Measurements from ENCODE around the gene OCIAD1.

Gene OCIAD1

GRCh38 chr4:48898733-48899431 lies 68.0 kb downstream of the OCIAD1 start:
- Mint-ChIP-seq H3K4me1 (ENCODE audit: low read depth) (peaks cover 25% of the 10 kb centered on the region), H3K27ac (peak overlapping the region; percentile 77), H3K27me3 (no peaks in the 10 kb centered on the region), H3K4me3 (peak overlapping the region; percentile 47), H3K36me3 (ENCODE audit: low read depth) (peaks cover 71% of the 10 kb centered on the region), H3K9me3 (no peaks in the 10 kb centered on the region)

GRCh38 chr4:48899432-48899749 lies 68.5 kb downstream of the OCIAD1 start:
- Mint-ChIP-seq H3K4me3 (peak overlapping the region; percentile 47), H3K27me3 (no peaks in the 10 kb centered on the region), H3K4me1 (ENCODE audit: low read depth) (peaks cover 26% of the 10 kb centered on the region), H3K36me3 (ENCODE audit: low read depth) (peaks cover 72% of the 10 kb centered on the region), H3K9me3 (no peaks in the 10 kb centered on the region), H3K27ac (peak overlapping the region; percentile 77)

DNA sequence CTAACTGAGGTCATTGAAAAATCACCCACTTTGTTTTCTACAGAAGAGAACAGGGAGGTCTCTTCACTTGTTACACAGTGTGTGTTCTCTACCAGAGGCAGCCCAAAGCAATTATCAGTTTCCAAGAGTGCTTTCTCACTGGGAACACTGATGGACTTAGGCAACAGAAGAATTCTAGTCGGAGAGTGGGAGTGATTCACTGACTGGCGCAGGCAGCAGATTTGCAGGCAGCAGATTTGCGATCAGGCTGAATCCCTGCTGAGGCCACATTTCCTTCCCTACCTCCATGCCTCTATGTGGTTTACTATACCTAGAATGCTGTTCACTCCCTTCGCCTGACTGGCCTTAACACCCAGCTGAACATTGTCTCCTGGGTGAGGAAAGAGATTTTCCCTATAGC lies 69.1 kb downstream of the OCIAD1 start:
- Mint-ChIP-seq H3K36me3 (ENCODE audit: low read depth) (peaks cover 69% of the 10 kb centered on the region), H3K4me3 (peak overlapping the region; percentile 47), H3K27me3 (no peaks in the 10 kb centered on the region), H3K9me3 (no peaks in the 10 kb centered on the region), H3K4me1 (ENCODE audit: low read depth) (peaks cover 32% of the 10 kb centered on the region), H3K27ac (peak overlapping the region; percentile 77)

DNA sequence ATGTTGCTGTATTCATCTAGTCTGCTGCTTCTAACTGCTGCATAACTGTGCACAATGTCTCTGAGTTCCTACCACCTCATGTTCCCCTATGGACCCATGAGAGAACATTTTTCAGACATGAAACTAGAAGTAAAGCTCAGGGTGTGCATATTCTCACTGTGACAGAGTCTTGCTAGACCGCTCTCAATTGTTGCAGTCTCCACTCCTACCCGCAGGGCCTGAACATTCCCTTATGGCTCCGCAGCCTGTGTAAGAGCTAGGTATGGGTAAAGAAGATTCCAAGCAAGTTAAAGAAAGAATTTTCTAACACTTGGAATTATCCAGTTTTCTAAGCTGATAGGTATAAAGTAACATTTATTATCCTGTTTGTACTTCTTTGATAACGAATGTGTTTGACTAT lies 70.3 kb downstream of the OCIAD1 start:
- H3K27ac Mint-ChIP-seq, result no peak overlapping the region
- peaks cover 60% of the 10 kb centered on the region for H3K36me3 Mint-ChIP-seq (ENCODE audit: low read depth)
- no peak overlapping the region for H3K4me3 Mint-ChIP-seq

GRCh38 chr4:48902266-48902665 lies 71.4 kb downstream of the OCIAD1 start:
- no peak overlapping the region for H3K4me3 Mint-ChIP-seq
- H3K27me3 Mint-ChIP-seq, result no peaks in the 10 kb centered on the region
- peaks cover 48% of the 10 kb centered on the region for H3K4me1 Mint-ChIP-seq (ENCODE audit: low read depth)
- no peak overlapping the region for H3K27ac Mint-ChIP-seq
- no peaks in the 10 kb centered on the region for H3K9me3 Mint-ChIP-seq
- peaks cover 51% of the 10 kb centered on the region for H3K36me3 Mint-ChIP-seq (ENCODE audit: low read depth)

More for the DNA sequence above, 70.3 kb downstream of the OCIAD1 start:
- Mint-ChIP-seq H3K4me1 (ENCODE audit: low read depth) (peaks cover 42% of the 10 kb centered on the region), H3K9me3 (no peaks in the 10 kb centered on the region), H3K27me3 (no peaks in the 10 kb centered on the region)

DNA sequence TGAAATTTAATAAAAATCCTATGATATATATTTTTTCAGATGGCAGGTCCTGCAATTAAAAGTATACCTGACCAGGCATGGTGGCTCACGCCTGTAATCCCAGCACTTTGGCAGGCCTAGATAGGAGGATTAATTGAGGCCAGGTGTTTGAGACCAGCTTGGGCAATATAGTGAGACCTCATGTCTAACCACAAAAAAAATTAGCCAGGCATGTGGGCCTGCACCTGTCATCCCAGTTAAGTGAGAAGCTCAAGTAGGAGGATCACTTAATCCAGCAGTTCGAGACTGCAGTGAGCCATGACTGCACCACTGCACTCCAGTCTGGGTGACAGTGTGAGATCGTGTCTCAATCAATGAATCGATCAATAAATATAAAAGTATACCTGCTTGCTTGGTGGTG lies 73.2 kb downstream of the OCIAD1 start:
- Mint-ChIP-seq H3K36me3 (ENCODE audit: low read depth) (peaks cover 32% of the 10 kb centered on the region), H3K9me3 (no peaks in the 10 kb centered on the region), H3K27me3 (no peaks in the 10 kb centered on the region), H3K4me3 (no peak overlapping the region), H3K27ac (no peak overlapping the region), H3K4me1 (ENCODE audit: low read depth) (peaks cover 50% of the 10 kb centered on the region)

DNA sequence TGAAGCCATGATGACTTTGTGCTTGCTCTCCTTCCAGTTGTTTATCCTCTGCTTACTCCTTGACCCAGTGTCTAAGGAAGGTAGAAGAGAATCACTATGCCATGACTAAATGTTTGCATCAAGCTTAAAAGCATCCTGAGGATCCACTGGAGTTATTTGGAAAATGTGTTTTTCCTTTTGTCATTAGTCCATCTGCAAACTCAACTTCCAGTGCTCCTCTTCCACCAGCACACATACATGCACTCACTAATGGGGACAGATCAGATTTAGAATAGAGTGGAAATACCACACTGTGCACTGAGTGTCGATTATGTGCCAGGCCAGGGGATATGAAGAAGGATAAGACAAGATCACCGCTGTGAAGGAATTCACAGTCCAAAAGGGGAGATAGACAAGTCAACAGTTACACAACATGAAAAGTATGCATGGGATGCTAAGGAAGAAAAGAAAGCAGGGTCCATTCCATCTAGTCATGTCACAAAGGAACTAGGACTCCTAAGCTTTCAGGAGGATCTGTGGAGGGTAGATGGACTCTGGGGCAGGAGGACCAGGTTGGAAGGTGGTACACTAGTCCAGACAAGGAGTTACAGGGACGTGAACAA lies 73.8 kb downstream of the OCIAD1 start:
- H3K9me3 Mint-ChIP-seq, result no peaks in the 10 kb centered on the region
- H3K4me3 Mint-ChIP-seq, result peak overlapping the region; percentile 85
- H3K27me3 Mint-ChIP-seq, result no peaks in the 10 kb centered on the region
- H3K27ac Mint-ChIP-seq, result peak overlapping the region; percentile 68
- H3K36me3 Mint-ChIP-seq (ENCODE audit: low read depth), result peaks cover 27% of the 10 kb centered on the region
- H3K4me1 Mint-ChIP-seq (ENCODE audit: low read depth), result peaks cover 50% of the 10 kb centered on the region

GRCh38 chr4:48905363-48906015 lies 74.6 kb downstream of the OCIAD1 start:
- peak overlapping the region; percentile 85 for H3K4me3 Mint-ChIP-seq
- H3K36me3 Mint-ChIP-seq (ENCODE audit: low read depth), result peaks cover 22% of the 10 kb centered on the region
- peaks cover 49% of the 10 kb centered on the region for H3K4me1 Mint-ChIP-seq (ENCODE audit: low read depth)
- no peaks in the 10 kb centered on the region for H3K27me3 Mint-ChIP-seq
- H3K9me3 Mint-ChIP-seq, result no peaks in the 10 kb centered on the region
- H3K27ac Mint-ChIP-seq, result peak overlapping the region; percentile 68

GRCh38 chr4:48906206-48907173 lies 75.6 kb downstream of the OCIAD1 start, which contains the start of gene OCIAD2:
Gene OCIAD2, minus strand, starts transcription at chr4:48906774. Its CDS starts 2,225 bp downstream, at chr4:48904549.
- Mint-ChIP-seq H3K9me3 (no peaks in the 10 kb centered on the region), H3K36me3 (ENCODE audit: low read depth) (peaks cover 22% of the 10 kb centered on the region), H3K4me1 (ENCODE audit: low read depth) (peaks cover 50% of the 10 kb centered on the region), H3K27me3 (no peaks in the 10 kb centered on the region), H3K4me3 (peak within 1 kb of the TSS; percentile 90), H3K27ac (peak within 1 kb of the TSS; percentile 93)

DNA sequence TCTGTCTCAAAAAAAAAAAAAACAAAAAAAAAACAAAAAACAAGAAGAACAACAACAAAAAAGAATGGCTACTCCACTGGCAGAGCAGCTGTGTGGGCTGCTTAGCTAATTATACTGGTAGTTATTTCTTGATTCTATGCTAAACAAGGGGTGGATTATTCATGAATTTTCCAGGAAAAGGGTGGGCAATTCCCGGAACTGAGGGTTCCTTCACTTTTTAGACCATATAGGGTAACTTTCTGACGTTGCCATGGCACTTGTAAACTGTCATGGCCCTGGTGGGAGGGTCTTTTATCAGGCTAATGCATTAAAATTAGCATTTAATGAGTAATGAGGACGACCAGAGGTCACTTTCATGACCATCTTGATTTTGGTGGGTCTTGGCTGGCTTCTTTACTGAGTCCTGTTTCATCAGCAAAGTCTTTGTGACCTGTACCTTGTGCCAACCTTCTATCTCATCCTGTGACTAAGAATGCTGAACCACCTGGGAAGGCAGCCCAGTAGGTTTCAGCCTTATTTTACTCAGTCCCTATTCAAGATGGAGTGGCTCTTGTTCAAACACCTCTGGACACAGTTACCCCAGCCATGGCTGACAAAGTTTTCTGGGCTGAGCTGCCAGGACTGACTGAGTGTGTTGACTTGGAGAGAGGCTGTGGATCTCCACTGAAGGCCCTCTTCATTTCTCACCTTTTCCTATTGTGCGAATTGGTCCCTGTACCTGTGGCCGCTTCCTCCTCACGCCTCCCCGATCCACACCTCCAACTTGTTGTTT lies 77.0 kb downstream of the OCIAD1 start:
- no peaks in the 10 kb centered on the region for H3K27me3 Mint-ChIP-seq
- H3K36me3 Mint-ChIP-seq (ENCODE audit: low read depth), result peaks cover 12% of the 10 kb centered on the region
- peak overlapping the region; percentile 49 for H3K27ac Mint-ChIP-seq
- H3K4me3 Mint-ChIP-seq, result no peak overlapping the region
- no peaks in the 10 kb centered on the region for H3K9me3 Mint-ChIP-seq
- H3K4me1 Mint-ChIP-seq (ENCODE audit: low read depth), result peaks cover 47% of the 10 kb centered on the region

GRCh38 chr4:48908687-48909086 lies 77.8 kb downstream of the OCIAD1 start:
- Mint-ChIP-seq H3K4me1 (ENCODE audit: low read depth) (peaks cover 53% of the 10 kb centered on the region), H3K27ac (no peak overlapping the region), H3K9me3 (no peaks in the 10 kb centered on the region), H3K4me3 (no peak overlapping the region), H3K36me3 (ENCODE audit: low read depth) (peaks cover 6% of the 10 kb centered on the region), H3K27me3 (no peaks in the 10 kb centered on the region)

- H3K4me1 Mint-ChIP-seq (ENCODE audit: low read depth), result peaks cover 56% of the 10 kb centered on the region
- no peaks in the 10 kb centered on the region for H3K36me3 Mint-ChIP-seq (ENCODE audit: low read depth)
- H3K9me3 Mint-ChIP-seq, result no peaks in the 10 kb centered on the region
- H3K4me3 Mint-ChIP-seq, result no peak overlapping the region
- H3K27ac Mint-ChIP-seq, result peak overlapping the region; percentile 33
- no peaks in the 10 kb centered on the region for H3K27me3 Mint-ChIP-seq
Observed at GRCh38 chr4:48909697-48910096, 78.8 kb downstream of the OCIAD1 start.

GRCh38 chr4:48910511-48910910 lies 79.6 kb downstream of the OCIAD1 start:
- H3K4me3 Mint-ChIP-seq, result no peak overlapping the region
- H3K27me3 Mint-ChIP-seq, result no peaks in the 10 kb centered on the region

More at GRCh38 chr4:48910511-48910910, 79.6 kb downstream of the OCIAD1 start:
- Mint-ChIP-seq H3K27ac (no peak overlapping the region), H3K36me3 (ENCODE audit: low read depth) (no peaks in the 10 kb centered on the region), H3K4me1 (ENCODE audit: low read depth) (peaks cover 48% of the 10 kb centered on the region), H3K9me3 (no peaks in the 10 kb centered on the region)

Data from stimulated activated naive CD8-positive, alpha-beta T cell treated with anti-CD3 and anti-CD28 coated beads, Interleukin-15, Interleukin-2, amounts not matched to agents 100 ng/mL and 50 ng/mL, for 24 hours (primary cell).